ENCODE measurements around the gene RNF39.
"Not testable (repeated sequence)": the region's sequence is repeated elsewhere in the genome, so short reads cannot be mapped to it uniquely, and the experiment has no call there.

RNF39 gene

DNA sequence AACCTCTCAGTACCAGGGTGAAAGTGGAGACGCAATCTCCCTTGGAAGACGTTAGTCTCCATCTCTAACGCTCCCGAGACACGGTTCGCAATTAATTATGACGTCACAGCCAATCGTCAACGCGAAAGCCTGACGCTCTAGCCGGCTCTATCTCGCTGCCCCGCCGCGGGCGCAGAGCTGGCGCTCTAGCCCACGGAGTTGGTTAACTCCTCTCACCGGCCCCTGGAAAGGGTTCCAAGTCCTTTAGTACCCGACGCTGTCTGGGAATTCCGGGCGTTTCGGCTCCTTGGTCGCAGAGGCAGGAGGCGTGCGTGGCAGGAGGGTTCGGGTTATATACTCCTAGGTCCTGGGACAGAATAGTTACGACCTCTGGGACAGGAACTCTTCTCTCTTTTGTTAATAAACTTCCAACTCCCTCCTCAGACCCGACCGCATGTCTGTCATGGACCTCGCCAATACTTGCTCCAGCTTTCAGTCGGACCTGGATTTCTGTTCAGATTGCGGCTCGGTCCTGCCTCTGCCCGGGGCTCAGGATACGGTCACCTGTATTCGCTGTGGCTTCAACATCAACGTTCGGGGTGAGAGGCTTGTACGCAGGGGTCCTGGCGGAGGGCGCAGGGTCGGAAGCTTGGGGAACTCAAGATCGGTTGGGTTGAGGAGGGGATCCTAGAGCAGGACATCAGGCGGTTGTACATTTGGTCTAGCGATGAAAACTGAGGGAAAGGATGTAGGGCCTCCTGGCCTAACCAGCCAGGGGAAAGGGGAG is 14.3 kb downstream of the RNF39 start, which contains the start of gene POLR1H:
POLR1H (plus strand) TSS at position 174 of the 766 bp plus-strand sequence; CDS start at position 434, 260 bp downstream.
- peak; percentile 89 to 98 for DNase-seq

- DNase-seq, result no peak
Measured at GRCh38 chr6:30060606-30061091, 14.9 kb downstream of the RNF39 start.

GRCh38 chr6:30055513-30055912 is 20.1 kb downstream of the RNF39 start:
- no peak for DNase-seq

GRCh38 chr6:30053682-30054081 is 21.9 kb downstream of the RNF39 start:
- no peak for DNase-seq

- no peak for DNase-seq
Measured at GRCh38 chr6:30047220-30047619, 28.3 kb downstream of the RNF39 start.

- no peak for DNase-seq
Measured at GRCh38 chr6:30044630-30045029, 30.9 kb downstream of the RNF39 start.

- DNase-seq, result no peak
Measured at GRCh38 chr6:30043744-30044143, 31.8 kb downstream of the RNF39 start.

DNA sequence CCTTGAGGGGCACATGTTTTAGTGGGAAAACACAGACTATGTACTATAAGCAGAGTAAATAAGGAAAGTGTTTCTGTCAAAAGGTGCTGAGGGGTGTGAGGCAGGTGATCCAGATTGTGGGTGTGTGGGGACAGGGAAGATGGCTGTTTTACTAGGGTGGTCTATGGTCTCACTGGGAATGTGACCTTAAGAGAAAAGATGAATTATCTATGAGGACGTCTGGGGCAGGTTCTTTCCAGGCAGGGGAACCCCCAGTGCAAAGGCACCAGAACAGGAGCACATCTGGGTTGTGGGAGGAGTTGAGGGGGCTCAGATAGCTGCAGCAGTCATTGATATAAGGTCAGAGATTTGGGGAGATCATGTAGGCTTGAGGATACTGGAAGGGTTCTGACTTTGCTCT is 32.7 kb downstream of the RNF39 start:
- no peak for DNase-seq

GRCh38 chr6:30042476-30042875 is 33.1 kb downstream of the RNF39 start:
- DNase-seq, result no peak

DNA sequence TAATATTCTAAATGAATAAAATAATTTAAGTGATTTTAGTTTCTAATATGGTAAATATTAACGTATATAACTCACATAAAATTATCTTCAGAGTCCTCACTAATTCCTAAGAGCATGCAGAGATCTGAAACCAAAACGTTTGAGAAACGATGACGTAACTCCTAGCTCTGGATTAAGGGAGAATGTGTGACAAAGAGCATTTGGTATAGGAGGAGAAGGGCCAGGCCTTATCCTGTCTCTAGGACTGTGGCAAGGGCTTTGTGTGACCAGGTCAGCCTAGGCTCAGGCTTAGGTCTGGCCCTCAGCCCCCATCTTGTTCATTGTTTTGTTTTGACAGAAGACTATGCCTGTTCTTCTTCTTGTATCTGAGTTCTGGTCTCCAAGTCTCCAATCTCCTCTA is 33.7 kb downstream of the RNF39 start:
- no peak for DNase-seq

- DNase-seq, result no peak
Measured at GRCh38 chr6:30041221-30041620, 34.3 kb downstream of the RNF39 start.

- no peak for DNase-seq
Measured at GRCh38 chr6:30037182-30037788, 38.3 kb downstream of the RNF39 start.

GRCh38 chr6:30035784-30036183 is 39.8 kb downstream of the RNF39 start:
- no peak for DNase-seq

GRCh38 chr6:30033440-30033839 is 42.1 kb downstream of the RNF39 start:
- not testable (repeated sequence) for DNase-seq

DNA sequence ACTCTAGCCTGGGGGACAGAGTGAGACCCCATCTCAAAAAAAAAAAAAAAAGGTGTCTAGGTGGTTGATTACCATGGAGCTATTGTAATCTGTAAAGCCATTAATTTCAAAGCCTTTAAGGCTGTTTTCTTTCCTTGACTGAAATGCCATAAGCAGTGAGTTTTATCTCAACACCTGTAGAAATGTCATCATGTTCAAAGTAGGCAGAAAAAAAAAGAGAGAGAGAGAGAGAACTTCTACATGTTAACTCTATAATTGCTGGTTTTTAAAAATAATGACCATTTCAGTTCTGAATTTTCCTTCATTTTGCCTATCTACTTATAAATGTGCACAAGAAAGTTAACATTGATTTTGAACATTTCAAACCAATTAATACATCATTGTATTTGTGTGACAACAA is 44.2 kb downstream of the RNF39 start:
- DNase-seq, result no peak

GRCh38 chr6:30029588-30029987 is 46.0 kb downstream of the RNF39 start:
- no peak for DNase-seq

- DNase-seq, result no peak
Measured at GRCh38 chr6:30025186-30025585, 50.4 kb downstream of the RNF39 start.

DNA sequence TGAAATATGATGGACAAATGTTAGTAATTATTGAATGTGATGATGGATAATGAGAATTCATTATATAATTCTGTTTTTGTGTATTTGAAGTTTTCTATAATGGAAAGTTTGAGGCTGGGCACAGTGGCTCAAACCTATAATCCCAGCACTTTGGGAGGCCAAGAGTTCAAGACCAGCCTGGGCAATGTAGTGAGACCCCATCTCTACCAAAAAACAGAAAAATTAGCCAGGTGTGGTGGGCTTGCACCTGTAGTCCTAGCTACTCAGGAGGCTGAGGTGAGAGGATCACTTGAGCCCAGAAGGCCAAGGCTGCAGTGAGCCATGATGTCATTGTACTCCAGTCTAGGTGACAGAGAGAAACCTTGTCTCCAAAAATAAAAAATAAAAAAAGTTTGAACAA is 52.9 kb downstream of the RNF39 start:
- DNase-seq, result not testable (repeated sequence)

GRCh38 chr6:30022189-30022588 is 53.4 kb downstream of the RNF39 start:
- no peak for DNase-seq

- DNase-seq, result no peak
Measured at GRCh38 chr6:30020626-30021025, 54.9 kb downstream of the RNF39 start.

Data from hippocampal formation (tissue), 2 donors.